GM23248 (cell line): ENCODE data around the gene B4GAT1. TPM values are rescaled to one million over a fixed set of nuclear protein-coding genes. Genes with fewer than 3 reads are reported as not detected.
A peak's percentile ranks its signal among the peaks of the same experiment; 100 is the strongest.

Source experiments
- DNase-seq: peaks from one replicate; pipeline ENCODE4 v3.0.0-alpha.2; 2015
- H2AFZ ChIP-seq: fragments of 200-600 bp; sonication (generic); 2 replicates; pipeline ENCODE4 v1.6.1; 2016; ENCODE audit warnings: antibody characterized with exemption
- H3F3A ChIP-seq: fragments of 200-600 bp; sonication (generic); 2 replicates; pipeline ENCODE4 v1.6.1; 2016; ENCODE audit warnings: mild to moderate bottlenecking, antibody characterized with exemption, mixed run types; ENCODE audit not compliant: insufficient read depth
- H3K27ac ChIP-seq: fragments of 200-600 bp; sonication (generic); 2 replicates; pipeline ENCODE4 v1.5.1; 2016; ENCODE audit warnings: mild to moderate bottlenecking
- H3K27me3 ChIP-seq: fragments of 200-600 bp; sonication (generic); replicated peaks from 2 replicates; pipeline ENCODE4 v1.6.1; 2016; ENCODE audit warnings: mild to moderate bottlenecking; ENCODE audit not compliant: insufficient read depth
- H3K36me3 ChIP-seq: fragments of 200-600 bp; sonication (generic); 2 replicates; pipeline ENCODE4 v1.6.1; 2016; ENCODE audit warnings: low read depth, mild to moderate bottlenecking
- H3K4me1 ChIP-seq: fragments of 200-600 bp; sonication (generic); 2 replicates; pipeline ENCODE4 v1.6.1; 2016; ENCODE audit warnings: mild to moderate bottlenecking; ENCODE audit not compliant: insufficient read depth
- H3K4me2 ChIP-seq: fragments of 200-600 bp; sonication (generic); one replicate; pipeline ENCODE4 v1.6.1; 2016; ENCODE audit warnings: mild to moderate bottlenecking; ENCODE audit not compliant: unreplicated experiment
- H3K4me3 ChIP-seq: fragments of 200-600 bp; sonication (generic); 2 replicates; pipeline ENCODE4 v1.5.1; 2016; ENCODE audit warnings: mild to moderate bottlenecking
- H3K79me2 ChIP-seq: fragments of 200-600 bp; sonication (generic); 2 replicates; pipeline ENCODE4 v1.6.1; 2016; ENCODE audit warnings: mild to moderate bottlenecking; ENCODE audit not compliant: insufficient read depth
- H3K9ac ChIP-seq: fragments of 200-600 bp; sonication (generic); 2 replicates; pipeline ENCODE4 v1.6.1; 2016; ENCODE audit warnings: mild to moderate bottlenecking
- H3K9me2 ChIP-seq: fragments of 200-600 bp; sonication (generic); 2 replicates; pipeline ENCODE4 v1.6.1; 2016; ENCODE audit warnings: mixed run types, mild to moderate bottlenecking, moderate library complexity; ENCODE audit not compliant: insufficient read depth
- H3K9me3 ChIP-seq: fragments of 200-600 bp; sonication (generic); one replicate; pipeline ENCODE4 v1.6.1; 2017; ENCODE audit warnings: low read depth
- H4K20me1 ChIP-seq: fragments of 200-600 bp; sonication (generic); 2 replicates; pipeline ENCODE4 v1.6.0; 2016; ENCODE audit not compliant: insufficient read depth
- EZH2 ChIP-seq: fragments of 200-600 bp; sonication (generic); IDR thresholded peaks from 2 replicates; pipeline ENCODE4 v1.6.1; 2018; ENCODE audit warnings: antibody characterized with exemption, mild to moderate bottlenecking; ENCODE audit not compliant: insufficient read depth, poor library complexity, severe bottlenecking
- EZH2phosphoT487 ChIP-seq: fragments of 200-600 bp; sonication (generic); IDR thresholded peaks from 2 replicates; pipeline ENCODE4 v1.6.1; 2018; ENCODE audit warnings: antibody characterized with exemption, moderate library complexity, mild to moderate bottlenecking, low read depth; ENCODE audit not compliant: insufficient read depth
- WGBS, 2 experiments: methylation state at CpG; one replicate each; pipeline ENCODE4 v1.1.6; 2015 to 2017; ENCODE audit warnings: low lambda C conversion rate in 2 of 2, low coverage in 1 of 2; ENCODE audit errors: missing lambda C conversion rate in 2 of 2; 5-methylcytosine and 5-hydroxymethylcytosine counted together
- in situ Hi-C: fragments of 300-500 bp; cut with MboI; formaldehyde crosslinking; loops from 2 replicates; pipeline ENCODE4 v1.15.0; 2020
- polyA plus RNA-seq: library from polyadenylated mRNA; unstranded; fragments of >200 nt; fragmentation: Nextera tagmentation; extraction: Ambion mirVana; gene quantifications from 2 replicates; pipeline ENCODE4 v1.2.1, GENCODE V29; 2016
- total RNA-seq: library from RNA; depleted of rRNA; stranded (reverse); fragments of >200 nt; shearing (Covaris generic); gene quantifications from 2 replicates; pipeline ENCODE4 v1.2.3, GENCODE V29; 2014

B4GAT1 gene
- total and polyA plus RNA-seq, 2 experiments from 2014 or later: 23.9 to 32.0 TPM

DNA sequence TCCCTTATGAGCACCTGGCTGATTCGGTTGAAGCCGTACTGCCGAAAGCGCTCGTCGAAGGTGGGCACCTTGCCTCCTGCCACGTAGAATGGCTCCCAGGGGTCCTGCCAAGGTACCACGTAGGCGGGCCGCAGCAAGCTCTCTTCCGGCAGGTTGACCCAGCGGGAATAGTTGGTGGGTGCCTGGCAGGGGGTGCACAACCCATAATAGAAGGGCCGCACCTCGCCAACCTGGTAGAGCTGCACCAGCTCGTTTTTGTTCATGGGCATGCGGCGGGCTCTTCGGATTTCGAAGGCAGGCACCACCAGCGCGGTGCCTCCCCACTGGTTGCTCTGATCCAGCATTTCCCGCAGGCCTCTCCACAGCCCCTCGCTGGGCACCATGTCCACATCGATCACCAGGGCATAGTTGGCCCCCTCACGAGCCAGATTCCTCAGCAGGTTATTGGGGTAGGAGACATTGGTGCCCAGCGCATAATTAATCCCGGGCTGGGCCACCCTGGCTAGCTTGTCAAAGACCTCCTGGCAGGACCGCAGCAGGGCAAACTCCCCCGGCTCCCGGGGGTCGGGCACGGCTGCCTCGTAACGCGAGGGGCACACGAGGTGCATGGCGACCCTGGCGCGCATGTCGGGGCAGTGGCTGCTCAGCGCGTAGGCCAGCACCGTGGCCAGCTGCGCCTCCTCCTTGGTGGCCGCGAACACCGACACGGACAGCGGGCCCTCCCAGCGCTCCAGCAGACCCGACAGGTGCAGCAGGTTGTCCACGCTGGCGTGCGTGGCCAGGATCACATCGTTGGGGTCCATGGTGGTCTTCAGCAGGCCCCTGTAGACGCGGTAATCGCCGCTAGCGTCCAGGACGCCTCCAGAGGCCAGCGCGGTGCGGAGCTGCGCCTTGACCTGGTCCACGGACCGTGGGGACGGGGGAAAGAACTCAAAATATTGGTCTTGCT lies 679 bp downstream of the B4GAT1 start:
- Histone ChIP-seq H3K4me1 (peaks cover 16% of the 10 kb centered on the region; the same call in 1 of the 2 replicates), H3K27me3 (no peaks in the 10 kb centered on the region), H3K4me2 (peak overlapping the region; percentile 85), H4K20me1 (no peaks in the 10 kb centered on the region), H2AFZ (peak overlapping the region; percentile 93), H3K9ac (peak overlapping the region; percentile 94), H3K36me3 (no peaks in the 10 kb centered on the region), H3K79me2 (peaks cover 30% of the 10 kb centered on the region), H3K4me3 (peak overlapping the region; percentile 81), H3K9me2 (no peaks in the 10 kb centered on the region), H3K27ac (peak overlapping the region; percentile 38), H3K9me3 (no peaks in the 10 kb centered on the region), H3F3A (peaks cover 21% of the 10 kb centered on the region)
- in situ Hi-C loops: no loop called here
- TF ChIP-seq EZH2phosphoT487: no peak
- peak; percentile 51 for DNase-seq
- 29 to 31% methylated on average over 63 to 66 of the region's 68 CpGs for WGBS, 2 experiments

DNA sequence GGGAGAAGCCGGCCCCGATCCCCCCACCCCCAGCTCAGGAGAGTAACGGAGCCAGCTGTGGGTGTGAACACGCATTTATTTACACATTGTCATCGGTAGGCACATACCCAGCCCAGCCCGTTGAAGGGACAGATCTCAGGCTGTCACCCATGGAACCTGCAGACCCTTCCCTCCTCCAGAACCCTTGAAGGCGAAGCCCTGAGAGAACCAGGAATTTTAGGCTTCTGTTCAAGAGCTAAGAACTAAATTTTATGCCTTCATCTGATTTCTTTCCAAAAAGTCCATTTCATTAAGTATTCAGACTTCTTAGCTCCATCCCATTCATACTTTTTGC lies 2.1 kb downstream of the B4GAT1 start:
- Histone ChIP-seq H2AFZ (peak overlapping the region; percentile 96), H4K20me1 (no peaks in the 10 kb centered on the region), H3K9ac (peak overlapping the region; percentile 94), H3K27ac (peak overlapping the region; percentile 87), H3K9me3 (no peaks in the 10 kb centered on the region), H3K4me2 (peak overlapping the region; percentile 85), H3K9me2 (no peaks in the 10 kb centered on the region), H3K4me1 (peaks cover 16% of the 10 kb centered on the region; the same call in 1 of the 2 replicates), H3K36me3 (no peaks in the 10 kb centered on the region), H3F3A (peaks cover 21% of the 10 kb centered on the region), H3K27me3 (no peaks in the 10 kb centered on the region), H3K79me2 (peaks cover 30% of the 10 kb centered on the region), H3K4me3 (peak overlapping the region; percentile 95)
- in situ Hi-C loops: no loop called here
- no peak for DNase-seq
- TF ChIP-seq EZH2 (no peak), EZH2phosphoT487 (no peak)
- WGBS, 2 experiments: 2 to 4% methylated on average over 7 of the region's 7 CpGs

DNA sequence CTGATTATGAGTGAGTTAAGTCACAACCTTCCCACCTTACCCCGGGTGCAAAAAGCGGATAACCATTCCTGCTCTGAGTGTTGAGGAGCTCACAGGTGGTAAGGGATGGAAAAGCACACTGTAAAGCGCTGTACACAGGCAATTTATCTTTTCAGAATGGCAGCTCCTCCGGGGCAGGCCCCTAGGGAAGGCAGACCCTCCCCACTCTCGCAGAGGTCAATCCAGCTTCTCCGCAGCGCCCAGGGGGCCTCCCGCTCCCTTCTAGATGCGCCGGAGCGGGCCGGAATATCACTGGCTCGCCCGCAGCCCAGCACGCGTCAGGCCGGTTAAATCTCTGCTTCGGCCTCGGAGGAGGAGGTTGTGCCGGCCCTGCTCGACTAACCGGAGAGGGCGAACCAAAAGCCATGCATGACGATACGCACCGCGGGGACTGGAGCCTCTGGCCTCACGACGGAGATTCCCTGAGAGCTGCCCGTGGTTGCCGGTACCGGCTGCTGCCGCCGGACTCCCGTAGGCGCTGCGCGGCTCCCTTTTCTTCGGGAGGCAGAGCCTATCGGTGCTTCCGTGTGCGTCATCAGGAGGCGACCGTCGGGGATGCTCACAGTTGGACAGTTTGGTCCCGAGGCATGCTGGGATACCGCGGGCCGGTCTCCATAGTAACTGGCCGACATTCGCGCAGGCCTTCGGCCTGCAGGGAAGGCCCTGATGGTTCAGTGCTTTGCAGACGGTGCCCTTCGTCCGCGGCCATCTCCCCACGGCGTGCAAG lies 2.7 kb downstream of the B4GAT1 start, which contains the start of gene BRMS1:
BRMS1 (minus strand) TSS at position 555 of the 766 bp plus-strand sequence. CDS start 2,870 bp downstream, outside the sequence.
- Histone ChIP-seq H3K79me2 (peaks cover 30% of the 10 kb centered on the region), H4K20me1 (no peaks in the 10 kb centered on the region), H3K9me2 (no peaks in the 10 kb centered on the region), H3K9ac (peak within 1 kb of the TSS; percentile 94), H2AFZ (peak within 1 kb of the TSS; percentile 96), H3K4me2 (peak within 1 kb of the TSS; percentile 92), H3K36me3 (no peaks in the 10 kb centered on the region), H3K27me3 (no peaks in the 10 kb centered on the region), H3K4me1 (peaks cover 16% of the 10 kb centered on the region; the same call in 1 of the 2 replicates), H3F3A (peaks cover 21% of the 10 kb centered on the region), H3K9me3 (no peaks in the 10 kb centered on the region), H3K27ac (peak within 1 kb of the TSS; percentile 87), H3K4me3 (peak within 1 kb of the TSS; percentile 95)
- TF ChIP-seq EZH2: no peak
- no peak for TF ChIP-seq EZH2phosphoT487
- in situ Hi-C loops: no loop called here
- 1 to 2% methylated on average over 51 to 59 of the region's 59 CpGs for WGBS, 2 experiments
- peak; percentile 98 for DNase-seq

DNA sequence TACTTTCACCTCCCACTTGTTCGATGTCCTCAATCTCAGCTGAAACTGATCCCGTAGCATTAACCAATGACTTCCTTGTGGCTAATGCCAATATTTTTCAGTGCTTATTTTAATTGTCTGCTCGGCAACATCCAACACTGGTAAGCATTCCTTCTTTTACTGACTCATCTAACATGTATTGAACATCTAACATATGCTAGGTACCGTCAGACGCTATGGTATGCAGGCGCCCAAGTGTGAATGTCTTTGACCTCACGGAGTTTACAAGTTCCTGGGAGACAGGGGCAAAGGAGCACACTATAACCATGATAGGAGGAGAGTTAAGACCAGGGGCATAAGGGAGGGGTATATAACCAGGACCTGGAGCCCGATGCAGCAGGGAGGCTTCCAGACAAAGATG lies 4.3 kb downstream of the B4GAT1 start:
- in situ Hi-C loops: no loop called here

More for the DNA sequence above, 4.3 kb downstream of the B4GAT1 start:
- no peak overlapping the region for H3K4me2 ChIP-seq
- H3F3A ChIP-seq: peaks cover 12% of the 10 kb centered on the region
- no peak for DNase-seq
- no peaks in the 10 kb centered on the region for H4K20me1 ChIP-seq
- H3K27ac ChIP-seq: no peak overlapping the region
- H3K4me1 ChIP-seq: peaks cover 14% of the 10 kb centered on the region; the same call in 1 of the 2 replicates
- H3K27me3 ChIP-seq: no peaks in the 10 kb centered on the region
- H3K9me3 ChIP-seq: no peaks in the 10 kb centered on the region
- H3K4me3 ChIP-seq: no peak overlapping the region
- H2AFZ ChIP-seq: no peak overlapping the region
- no peak for TF ChIP-seq EZH2phosphoT487
- no peak for TF ChIP-seq EZH2
- peaks cover 30% of the 10 kb centered on the region for H3K79me2 ChIP-seq
- 87 to 88% methylated on average over 8 of the region's 8 CpGs for WGBS, 2 experiments
- H3K9me2 ChIP-seq: no peaks in the 10 kb centered on the region
- 0 out of 2 replicates have a peak overlapping the region, but pooled peaks have one; percentile 94 for H3K9ac ChIP-seq
- no peaks in the 10 kb centered on the region for H3K36me3 ChIP-seq
